Fibroblast of the aortic adventitia (primary cell): ENCODE measurements around the gene ASPRV1. TPM values are rescaled to one million over a fixed set of nuclear protein-coding genes. Genes with fewer than 3 reads are reported as not detected.

ENCODE experiments used
- DNase-seq: peaks from one replicate; pipeline ENCODE4 v3.0.0-alpha.2; 2010; ENCODE audit warnings: low read depth
- H3K4me3 ChIP-seq: 2 replicates; pipeline ENCODE4 v1.5.1; 2011; ENCODE audit warnings: low read depth, mild to moderate bottlenecking, control low read depth, low read length, moderate library complexity
- CTCF ChIP-seq: IDR thresholded peaks from 2 replicates; pipeline ENCODE4 v1.5.1; 2011; ENCODE audit warnings: mild to moderate bottlenecking, low read length, control low read depth, inconsistent platforms; ENCODE audit not compliant: insufficient read depth
- total RNA-seq: library from RNA; depleted of rRNA; stranded (reverse); fragments of >200 nt; gene quantifications from 2 replicates; pipeline ENCODE4 v1.2.3, GENCODE V29; 2012; ENCODE audit warnings: low replicate concordance

ASPRV1 gene
- total RNA-seq, 1 donor, result 0.54 TPM

GRCh38 chr2:69911985-69912563, 49.4 kb downstream of the ASPRV1 start:
- H3K4me3 ChIP-seq, result no peak overlapping the region
- TF ChIP-seq CTCF, result peak; percentile 47
- DNase-seq, result peak; percentile 74

Other genes with a start within 250 kb of the ASPRV1 start
- 36.9 and 101 TPM in 2 replicates for gene ANXA4, start 219.5 kb downstream of the ASPRV1 start, total RNA-seq
- 9.7 and 14.2 TPM in 2 replicates for gene GMCL1, start 132.0 kb downstream of the ASPRV1 start, total RNA-seq
- gene SNRNP27, start 67.7 kb downstream of the ASPRV1 start, total RNA-seq, result 49.4 and 53.6 TPM in 2 replicates
- 4.0 and 13.1 TPM in 2 replicates for gene MXD1, start 46.5 kb downstream of the ASPRV1 start, total RNA-seq
- gene PCBP1, start 125.8 kb upstream of the ASPRV1 start, total RNA-seq, result 13.0 and 68.5 TPM in 2 replicates
- gene C2orf42, start 229.4 kb upstream of the ASPRV1 start, total RNA-seq, result 12.8 and 26.9 TPM in 2 replicates